ENCODE results near the gene EIF3A.
A peak's percentile ranks its signal among the peaks of the same experiment; 100 is the strongest.

The EIF3A gene

DNA sequence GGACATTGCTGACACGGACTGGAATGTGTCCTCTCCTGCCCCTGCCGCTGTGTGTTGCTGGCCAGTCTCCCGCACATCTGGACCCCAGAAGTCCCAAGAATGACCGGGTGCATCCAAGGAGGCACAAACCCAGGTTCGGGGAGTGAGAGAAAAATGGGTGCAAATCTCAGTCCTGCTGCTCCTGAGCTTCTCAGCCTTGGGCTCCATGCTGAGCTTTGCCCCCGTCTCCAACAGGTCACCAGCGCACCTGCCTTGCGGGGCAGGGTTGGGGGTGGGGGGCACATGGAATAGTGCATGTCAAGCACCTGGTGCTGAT, 57.1 kb downstream of the EIF3A start:
- peak in 1 of 2 donors; percentile 51 for DNase-seq
- TF ChIP-seq, protein P1, sequence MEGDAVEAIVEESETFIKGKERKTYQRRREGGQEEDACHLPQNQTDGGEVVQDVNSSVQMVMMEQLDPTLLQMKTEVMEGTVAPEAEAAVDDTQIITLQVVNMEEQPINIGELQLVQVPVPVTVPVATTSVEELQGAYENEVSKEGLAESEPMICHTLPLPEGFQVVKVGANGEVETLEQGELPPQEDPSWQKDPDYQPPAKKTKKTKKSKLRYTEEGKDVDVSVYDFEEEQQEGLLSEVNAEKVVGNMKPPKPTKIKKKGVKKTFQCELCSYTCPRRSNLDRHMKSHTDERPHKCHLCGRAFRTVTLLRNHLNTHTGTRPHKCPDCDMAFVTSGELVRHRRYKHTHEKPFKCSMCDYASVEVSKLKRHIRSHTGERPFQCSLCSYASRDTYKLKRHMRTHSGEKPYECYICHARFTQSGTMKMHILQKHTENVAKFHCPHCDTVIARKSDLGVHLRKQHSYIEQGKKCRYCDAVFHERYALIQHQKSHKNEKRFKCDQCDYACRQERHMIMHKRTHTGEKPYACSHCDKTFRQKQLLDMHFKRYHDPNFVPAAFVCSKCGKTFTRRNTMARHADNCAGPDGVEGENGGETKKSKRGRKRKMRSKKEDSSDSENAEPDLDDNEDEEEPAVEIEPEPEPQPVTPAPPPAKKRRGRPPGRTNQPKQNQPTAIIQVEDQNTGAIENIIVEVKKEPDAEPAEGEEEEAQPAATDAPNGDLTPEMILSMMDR (IDR thresholded peaks at IDR 0.05), result no peak
- H3K27me3 ChIP-seq, result no peaks in the 10 kb centered on the region
- H3K27ac ChIP-seq, result peak overlapping the region; percentile 14 to 33
- H3K9me3 ChIP-seq, result no peaks in the 10 kb centered on the region
- intact Hi-C loops (cut with DNase I; ENCODE audit: low total_unique reads), result no loop called here
- H3K4me3 ChIP-seq, result no peak overlapping the region
- H3K36me3 ChIP-seq, result no peaks in the 10 kb centered on the region
- peaks cover 0 to 45% (median 36%) of the 10 kb centered on the region in 4 donors for H3K4me1 ChIP-seq

DNA sequence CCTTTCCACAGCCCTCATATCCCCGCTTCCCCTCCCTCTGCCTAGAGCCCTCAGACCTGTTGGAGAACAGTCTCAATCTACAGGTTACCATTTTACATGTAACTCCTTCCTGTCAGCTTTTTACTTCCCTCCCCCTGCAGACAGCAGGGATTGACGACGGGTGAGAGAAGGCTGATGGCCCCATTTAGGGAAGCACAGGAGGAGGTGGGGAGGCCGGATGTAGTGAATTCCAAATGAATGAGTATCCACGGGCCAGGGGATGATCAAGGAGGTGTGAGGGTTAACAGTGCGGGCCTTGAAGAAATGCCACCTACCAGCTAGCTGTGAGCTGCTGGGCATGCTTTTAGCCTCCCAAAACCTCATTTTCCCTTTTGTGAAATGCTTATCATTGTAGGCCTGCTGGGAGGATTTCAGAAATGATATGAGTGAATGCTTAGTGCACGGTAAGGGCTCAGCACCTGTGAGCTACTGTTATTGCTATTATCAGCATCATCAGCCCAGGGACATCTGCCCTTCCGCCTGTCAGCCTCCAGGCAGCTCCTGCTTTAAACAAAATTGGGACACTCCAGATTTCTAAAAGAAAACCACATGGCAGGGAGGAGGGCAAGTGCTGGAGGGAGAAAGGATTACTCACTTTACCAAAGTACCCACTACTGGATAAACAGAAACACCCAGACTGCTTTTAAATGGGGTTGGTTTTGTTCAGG, 57.6 kb downstream of the EIF3A start:
- intact Hi-C loops (cut with DNase I; ENCODE audit: low total_unique reads), result no loop called here
- TF ChIP-seq, protein P1 (IDR thresholded peaks at IDR 0.05), result no peak
- peak in 1 of 2 donors; percentile 12 for DNase-seq
- Histone ChIP-seq H3K36me3 (no peaks in the 10 kb centered on the region), H3K27me3 (no peaks in the 10 kb centered on the region), H3K4me1 (peaks cover 0 to 45% (median 36%) of the 10 kb centered on the region in 4 donors), H3K9me3 (no peaks in the 10 kb centered on the region), H3K27ac (peak overlapping the region; percentile 14 to 33), H3K4me3 (no peak overlapping the region)

GRCh38 chr10:119020627-119020946, 60.0 kb downstream of the EIF3A start:
- intact Hi-C loops (cut with DNase I; ENCODE audit: low total_unique reads), result no loop called here
- Histone ChIP-seq H3K9me3 (no peaks in the 10 kb centered on the region), H3K27me3 (no peaks in the 10 kb centered on the region), H3K36me3 (no peaks in the 10 kb centered on the region), H3K4me3 (no peak overlapping the region), H3K4me1 (peaks cover 0 to 25% (median 22%) of the 10 kb centered on the region in 4 donors), H3K27ac (no peak overlapping the region)
- TF ChIP-seq, protein P1 (IDR thresholded peaks at IDR 0.05), result no peak
- peak in 1 of 2 donors; percentile 29 for DNase-seq

DNA sequence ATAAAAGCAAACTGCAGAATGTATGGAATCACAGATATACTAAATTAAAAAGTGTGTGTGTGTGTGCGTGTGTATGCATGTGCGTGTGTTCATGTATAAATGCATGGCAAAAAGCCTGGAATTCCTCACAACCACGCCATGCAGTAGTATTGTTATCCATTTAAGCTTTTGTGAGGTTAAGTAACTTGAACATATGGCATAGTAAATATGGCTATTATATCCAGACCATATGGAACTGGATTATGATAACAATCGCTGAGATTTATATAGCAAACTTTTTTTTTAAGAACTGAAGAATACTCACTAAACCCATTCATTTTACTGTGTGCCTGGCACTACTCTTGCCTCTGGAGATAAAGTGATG, 73.4 kb downstream of the EIF3A start:
- Histone ChIP-seq H3K36me3 (no peaks in the 10 kb centered on the region), H3K9me3 (no peaks in the 10 kb centered on the region), H3K27me3 (no peaks in the 10 kb centered on the region), H3K4me3 (no peak overlapping the region), H3K4me1 (peaks cover 0 to 15% (median 12%) of the 10 kb centered on the region in 4 donors), H3K27ac (peak overlapping the region in 1 of 2 donors; percentile 27)
- intact Hi-C loops (cut with DNase I; ENCODE audit: low total_unique reads), result no loop called here
- TF ChIP-seq, protein P1 (IDR thresholded peaks at IDR 0.05), result no peak
- DNase-seq, result no peak

DNA sequence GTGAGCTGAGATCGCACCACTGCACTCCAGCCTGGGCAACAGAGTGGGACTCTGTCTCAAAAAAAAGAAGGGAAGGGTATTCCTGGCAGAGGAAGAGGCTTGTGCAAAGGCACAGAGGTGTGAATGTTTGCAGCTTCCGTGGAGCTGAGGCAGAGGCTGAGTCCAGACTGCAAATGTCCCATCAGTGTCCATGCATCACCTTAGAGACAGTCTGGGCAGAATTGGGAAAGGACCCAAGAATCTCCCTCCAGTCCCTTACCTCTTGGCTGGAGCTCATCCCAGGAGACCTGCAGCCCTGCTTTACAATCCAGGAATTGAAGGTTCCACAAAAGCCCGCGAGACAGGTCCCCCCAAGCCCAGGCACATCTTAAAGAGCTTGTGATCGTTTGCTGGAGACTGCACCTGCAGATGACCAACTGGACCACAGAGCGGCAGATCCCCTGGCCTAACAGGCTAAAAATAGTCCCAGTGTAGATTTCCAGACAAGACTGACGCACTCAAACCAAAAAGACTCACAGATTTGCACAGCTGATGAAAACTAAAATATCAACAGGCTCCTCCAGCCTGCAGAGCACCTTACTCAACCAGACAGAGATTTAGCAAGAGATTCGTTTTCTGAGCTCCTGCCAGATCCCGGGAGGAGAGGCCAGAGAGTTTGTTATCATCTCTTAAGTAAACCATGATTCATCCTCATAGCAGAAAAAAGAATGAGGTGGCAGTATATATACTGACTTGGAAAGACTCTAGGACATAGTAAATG, 74.0 kb downstream of the EIF3A start:
- Histone ChIP-seq H3K27ac (peak overlapping the region; percentile 27 to 28), H3K4me1 (peaks cover 0 to 15% (median 12%) of the 10 kb centered on the region in 4 donors), H3K27me3 (no peaks in the 10 kb centered on the region), H3K4me3 (no peak overlapping the region), H3K36me3 (no peaks in the 10 kb centered on the region), H3K9me3 (no peaks in the 10 kb centered on the region)
- DNase-seq, result peak; percentile 84 to 85
- intact Hi-C loops (cut with DNase I; ENCODE audit: low total_unique reads), result no loop called here
- TF ChIP-seq, protein P1 (IDR thresholded peaks at IDR 0.05), result no peak

Measured in tibial artery (tissue), 4 donors.